Measurements from ENCODE around the gene PANK1.

Gene PANK1

GRCh38 chr10:89615824-89616223, 29.2 kb downstream of the PANK1 start:
- no peak for DNase-seq

- DNase-seq: no peak
Observed at GRCh38 chr10:89615112-89615511, 29.9 kb downstream of the PANK1 start.

- no peak for DNase-seq
Observed at GRCh38 chr10:89613582-89613981, 31.5 kb downstream of the PANK1 start.

- DNase-seq: no peak
Observed at GRCh38 chr10:89611282-89611681, 33.8 kb downstream of the PANK1 start.

- DNase-seq: no peak
Observed at GRCh38 chr10:89609833-89610346, 35.2 kb downstream of the PANK1 start.

GRCh38 chr10:89604200-89604599, 40.8 kb downstream of the PANK1 start:
- no peak for DNase-seq

- DNase-seq: no peak
Observed at GRCh38 chr10:89602919-89603318, 42.1 kb downstream of the PANK1 start.

GRCh38 chr10:89601728-89602361, 43.2 kb downstream of the PANK1 start:
- DNase-seq: no peak

GRCh38 chr10:89600041-89600440, 45.0 kb downstream of the PANK1 start:
- no peak for DNase-seq

- DNase-seq: no peak
Observed at GRCh38 chr10:89593043-89593442, 52.0 kb downstream of the PANK1 start.

GRCh38 chr10:89592539-89592938, 52.5 kb downstream of the PANK1 start:
- DNase-seq: no peak

- no peak for DNase-seq
Observed at GRCh38 chr10:89591796-89592271, 53.2 kb downstream of the PANK1 start.

- no peak for DNase-seq
Observed at GRCh38 chr10:89591111-89591795, 53.8 kb downstream of the PANK1 start.

GRCh38 chr10:89590326-89590725, 54.7 kb downstream of the PANK1 start:
- DNase-seq: no peak

- DNase-seq: no peak
Observed at GRCh38 chr10:89589101-89589720, 55.8 kb downstream of the PANK1 start.

- DNase-seq: no peak
Observed at GRCh38 chr10:89588671-89589070, 56.4 kb downstream of the PANK1 start.

- no peak for DNase-seq
Observed at GRCh38 chr10:89582022-89582421, 63.0 kb downstream of the PANK1 start.

- no peak for DNase-seq
Observed at GRCh38 chr10:89580243-89580642, 64.8 kb downstream of the PANK1 start.

GRCh38 chr10:89576696-89577095, 68.3 kb downstream of the PANK1 start:
- no peak for DNase-seq

GRCh38 chr10:89576022-89576421, 69.0 kb downstream of the PANK1 start:
- no peak for DNase-seq

GRCh38 chr10:89575031-89575430, 70.0 kb downstream of the PANK1 start:
- DNase-seq: no peak

GRCh38 chr10:89574368-89574767, 70.7 kb downstream of the PANK1 start:
- no peak for DNase-seq

GRCh38 chr10:89567576-89568245, 77.3 kb downstream of the PANK1 start:
- DNase-seq: no peak

All from right hindlimb (tissue), 1 donor.